Endodermal cell (in vitro differentiated cells): ENCODE results near the gene ERCC6L. TPM values are rescaled to one million over a fixed set of nuclear protein-coding genes. Genes with fewer than 3 reads are reported as not detected.

ENCODE experiments used
- DNase-seq: peaks from one replicate; pipeline ENCODE4 v3.0.0-alpha.2; 2017
- H3K27ac ChIP-seq: 2 replicates; pipeline ENCODE4 v1.5.1; 2013; ENCODE audit warnings: mild to moderate bottlenecking, low read depth, low read length, moderate library complexity
- H3K27me3 ChIP-seq: 2 replicates; pipeline ENCODE4 v1.6.1; 2013; ENCODE audit warnings: mild to moderate bottlenecking, low read length, moderate library complexity; ENCODE audit not compliant: insufficient read depth, control insufficient read depth, poor library complexity, severe bottlenecking
- H3K36me3 ChIP-seq: 2 replicates; pipeline ENCODE4 v1.7.0; 2013; ENCODE audit warnings: mild to moderate bottlenecking, low read length, moderate library complexity; ENCODE audit not compliant: control insufficient read depth, insufficient read depth
- H3K4me1 ChIP-seq: one replicate; pipeline ENCODE4 v1.7.0; 2013; ENCODE audit warnings: low read length; ENCODE audit not compliant: control insufficient read depth, insufficient read depth
- H3K4me3 ChIP-seq: 2 replicates; pipeline ENCODE4 v1.5.1; 2013; ENCODE audit warnings: mild to moderate bottlenecking, low read length, moderate library complexity
- H3K9ac ChIP-seq: 2 replicates; pipeline ENCODE4 v1.6.1; 2013; ENCODE audit warnings: mild to moderate bottlenecking, low read length, moderate library complexity; ENCODE audit not compliant: poor library complexity, severe bottlenecking; ENCODE audit errors: extremely low read depth
- H3K9me3 ChIP-seq: 2 replicates; pipeline ENCODE4 v1.6.1; 2013; ENCODE audit warnings: mild to moderate bottlenecking, low read length, moderate library complexity; ENCODE audit not compliant: control insufficient read depth
- H3K27ac Mint-ChIP-seq: 2 replicates; pipeline ENCODE4 v1.8.0; 2020; ENCODE audit warnings: mixed read lengths
- H3K27me3 Mint-ChIP-seq: 2 replicates; pipeline ENCODE4 v1.8.0; 2021; ENCODE audit warnings: mild to moderate bottlenecking, mixed read lengths; ENCODE audit not compliant: insufficient read depth
- H3K36me3 Mint-ChIP-seq: 2 replicates; pipeline ENCODE4 v1.8.0; 2020; ENCODE audit warnings: low read depth, mixed read lengths
- H3K4me1 Mint-ChIP-seq: 2 replicates; pipeline ENCODE4 v1.8.0; 2020; ENCODE audit warnings: mixed read lengths
- H3K4me3 Mint-ChIP-seq: 2 replicates; pipeline ENCODE4 v1.8.0; 2020; ENCODE audit warnings: mild to moderate bottlenecking, moderate library complexity, mixed read lengths
- H3K9me3 Mint-ChIP-seq: 2 replicates; pipeline ENCODE4 v1.8.0; 2020; ENCODE audit warnings: mild to moderate bottlenecking, mixed read lengths
- CTCF ChIP-seq: fragments of 200-600 bp; sonication (generic); conservative IDR thresholded peaks from 2 replicates; pipeline ENCODE4 v1.5.0; 2021; ENCODE audit warnings: antibody characterized with exemption, mild to moderate bottlenecking
- WGBS, 2 experiments: methylation state at CpG; one replicate each; pipeline versions ENCODE4 v1.1.5 to v1.1.7; 2013; ENCODE audit warnings: missing lambda C conversion rate in 2 of 2, mixed read lengths in 1 of 2; ENCODE audit not compliant: insufficient coverage in 1 of 2, insufficient read length in 1 of 2; 5-methylcytosine and 5-hydroxymethylcytosine counted together
- total RNA-seq, 2 donors: library from RNA; stranded (reverse); fragmentation: NEBNext Ultra II Directional in 1 of 2; extraction: Animal tissue kit (Norgen Biotek cat#: 25700) in 1 of 2; gene quantifications; 2 replicates in 1 of 2; 3 replicates in 1 of 2; pipeline ENCODE4 v1.2.1, GENCODE V29; 2021

Gene ERCC6L
- total RNA-seq, 2 donors from 2014 or later: 11.3 to 17.9 TPM

GRCh38 chrX:72208126-72208800 lies 30.6 kb downstream of the ERCC6L start:
- TF ChIP-seq CTCF: no peak
- no peaks in the 10 kb centered on the region for H3K9me3 ChIP-seq
- H3K36me3 ChIP-seq: peaks cover 42% of the 10 kb centered on the region
- no peak for DNase-seq
- no peaks in the 10 kb centered on the region for H3K27me3 Mint-ChIP-seq
- H3K36me3 Mint-ChIP-seq: peaks cover 62% of the 10 kb centered on the region
- H3K4me3 ChIP-seq: no peak overlapping the region
- no peak overlapping the region for H3K4me3 Mint-ChIP-seq
- WGBS, 2 experiments: 80 to 94% methylated on average over 1 to 4 of the region's 4 CpGs
- H3K4me1 Mint-ChIP-seq: peaks cover 3% of the 10 kb centered on the region
- no peak overlapping the region for H3K27ac Mint-ChIP-seq
- H3K27me3 ChIP-seq: no peaks in the 10 kb centered on the region
- H3K9me3 Mint-ChIP-seq: peaks cover 65% of the 10 kb centered on the region
- H3K9ac ChIP-seq: no peak overlapping the region
- no peak overlapping the region for H3K27ac ChIP-seq
- H3K4me1 ChIP-seq: no peaks in the 10 kb centered on the region

GRCh38 chrX:72207366-72207765 lies 31.5 kb downstream of the ERCC6L start:
- no peak overlapping the region for H3K4me3 Mint-ChIP-seq
- peaks cover 8% of the 10 kb centered on the region for H3K4me1 Mint-ChIP-seq
- Histone ChIP-seq H3K27me3 (no peaks in the 10 kb centered on the region), H3K9me3 (no peaks in the 10 kb centered on the region), H3K9ac (no peak overlapping the region), H3K27ac (no peak overlapping the region), H3K4me1 (no peaks in the 10 kb centered on the region), H3K36me3 (peaks cover 42% of the 10 kb centered on the region), H3K4me3 (no peak overlapping the region)
- WGBS, 2 experiments: 94 to 100% methylated on average over 1 to 4 of the region's 4 CpGs
- H3K36me3 Mint-ChIP-seq: peaks cover 58% of the 10 kb centered on the region
- peaks cover 59% of the 10 kb centered on the region for H3K9me3 Mint-ChIP-seq
- TF ChIP-seq CTCF: no peak
- H3K27me3 Mint-ChIP-seq: no peaks in the 10 kb centered on the region
- no peak for DNase-seq
- no peak overlapping the region for H3K27ac Mint-ChIP-seq

GRCh38 chrX:72205706-72206105 lies 33.1 kb downstream of the ERCC6L start:
- H3K27ac Mint-ChIP-seq: no peak overlapping the region
- H3K9me3 Mint-ChIP-seq: peaks cover 62% of the 10 kb centered on the region

More at GRCh38 chrX:72205706-72206105, 33.1 kb downstream of the ERCC6L start:
- H3K4me1 Mint-ChIP-seq: peaks cover 18% of the 10 kb centered on the region
- H3K9ac ChIP-seq: no peak overlapping the region
- H3K9me3 ChIP-seq: no peaks in the 10 kb centered on the region
- H3K27me3 Mint-ChIP-seq: no peaks in the 10 kb centered on the region
- peaks cover 50% of the 10 kb centered on the region for H3K36me3 Mint-ChIP-seq
- H3K36me3 ChIP-seq: peaks cover 42% of the 10 kb centered on the region
- DNase-seq: no peak
- WGBS, 2 experiments: 91 to 100% methylated on average over 1 to 2 of the region's 2 CpGs
- no peaks in the 10 kb centered on the region for H3K27me3 ChIP-seq
- no peak overlapping the region for H3K4me3 Mint-ChIP-seq
- no peak overlapping the region for H3K27ac ChIP-seq
- TF ChIP-seq CTCF: no peak
- H3K4me3 ChIP-seq: no peak overlapping the region
- H3K4me1 ChIP-seq: no peaks in the 10 kb centered on the region
